ENCODE measurements around the gene KRTAP10-2. TPM values are rescaled to one million over a fixed set of nuclear protein-coding genes. Genes with fewer than 3 reads are reported as not detected.

The KRTAP10-2 gene
- total and polyA plus RNA-seq, 2 of the 4 experiments (the other 2 are of a cell fraction) = not detected

- TF ChIP-seq CTCF (conservative IDR thresholded peaks at IDR 0.05; ENCODE audit: low read depth, low read length) (no peak), CEBPB (IDR thresholded peaks at IDR 0.05; ENCODE audit: low read depth, low read length) (no peak), POLR2A (IDR thresholded peaks at IDR 0.05; ENCODE audit: low read depth, low read length) (no peak)
These were observed 39.4 kb downstream of the KRTAP10-2 start (continued) for GRCh38 chr21:44511938-44512275.

GRCh38 chr21:44511219-44511937 lies 39.9 kb downstream of the KRTAP10-2 start:
- H4K5ac ChIP-seq (ENCODE audit: low read depth, low read length) = no peak overlapping the region
- H2AK5ac ChIP-seq (ENCODE audit: low read depth, low read length) = no peak overlapping the region
- no peak overlapping the region for H2BK120ac ChIP-seq (ENCODE audit: low read depth, low read length)
- in situ Hi-C loops (cut with MboI; ENCODE audit: low sequenced_read_pairs) (loop anchor here (25.0 kb wide), 1 partner anchor 426 kb away; the partner anchor contains the start of gene SLX9), dilution Hi-C loops (cut with HindIII; ENCODE audit: low sequenced_read_pairs, unreplicated experiment) (no loop called here), intact Hi-C loops (cut with micrococcal nuclease) (no loop called here)
- H2BK15ac ChIP-seq (ENCODE audit: low read depth, low read length) = no peak overlapping the region
- no peak overlapping the region for H4K8ac ChIP-seq (ENCODE audit: low read depth in 2 of 2, low read length in 2 of 2)
- no peak overlapping the region for H4K91ac ChIP-seq (ENCODE audit: insufficient read depth, low read depth, low read length)
- H2BK20ac ChIP-seq (ENCODE audit: low read depth, low read length) = no peak overlapping the region
- ChIA-PET POLR2A (ENCODE audit: unreplicated experiment) (no interaction called here), CTCF (no interaction called here)
- H3K79me1 ChIP-seq (ENCODE audit: low read depth in 1 of 2, low read length in 2 of 2) = no peaks in the 10 kb centered on the region
- no peak for DNase-seq
- H3K14ac ChIP-seq (replicated peaks; ENCODE audit: low read depth, low read length) = no peak overlapping the region
- H2AFZ ChIP-seq (replicated peaks; ENCODE audit: low read length, poor library complexity) = no peak overlapping the region
- no peak overlapping the region for H3K27ac ChIP-seq (ENCODE audit: insufficient read depth, low read length)
- no peaks in the 10 kb centered on the region for H3K4me1 ChIP-seq (ENCODE audit: control insufficient read depth, insufficient read depth, low read length)
- no peak overlapping the region for H3K4me3 ChIP-seq (ENCODE audit: insufficient read depth, low read depth, low read length)
- H3K4me2 ChIP-seq (ENCODE audit: low read depth, low read length) = no peak overlapping the region
- no TSS peak for BruUV-seq (replicated peaks)
- no peaks in the 10 kb centered on the region for H4K20me1 ChIP-seq (ENCODE audit: insufficient read depth, low read length)
- no peak overlapping the region for H3K56ac ChIP-seq (ENCODE audit: extremely low read depth, insufficient read depth, low read length)
- H3K4ac ChIP-seq (ENCODE audit: low read depth, low read length) = no peak overlapping the region
- no peaks in the 10 kb centered on the region for H3K36me3 ChIP-seq (ENCODE audit: control insufficient read depth, insufficient read depth, low read length)
- H3K23ac ChIP-seq (ENCODE audit: low read depth, low read length) = no peak overlapping the region
- H3K27me3 ChIP-seq (ENCODE audit: control insufficient read depth, insufficient read depth, low read length) = peaks cover 15% of the 10 kb centered on the region
- no peak overlapping the region for H3K9ac ChIP-seq (ENCODE audit: low read depth, low read length)
- no peak for ATAC-seq (ENCODE audit: low read depth)
- no peak overlapping the region for H2AK9ac ChIP-seq (replicated peaks; ENCODE audit: low read depth, low read length, poor library complexity)
- H3K9me1 ChIP-seq (ENCODE audit: insufficient read depth, low read length) = no peaks in the 10 kb centered on the region
- H2BK5ac ChIP-seq (ENCODE audit: low read depth, low read length, poor library complexity, severe bottlenecking) = no peak overlapping the region
- H3K9me3 ChIP-seq (ENCODE audit: control insufficient read depth, insufficient read depth, low read length) = no peaks in the 10 kb centered on the region; the same call in 1 of the 2 replicates
- 62% methylated on average over 4 of the region's 11 CpGs; no CpG with 5 or more reads in 1 of the 2 experiments for WGBS, 2 experiments (ENCODE audit: extremely low coverage in 2 of 2, insufficient read length in 1 of 2)
- no peak overlapping the region for H3K18ac ChIP-seq (ENCODE audit: low read depth, low read length)
- TF ChIP-seq USF2 (IDR thresholded peaks at IDR 0.05; ENCODE audit: low read depth, low read length) (no peak), MXI1 (IDR thresholded peaks at IDR 0.05; ENCODE audit: borderline replicate concordance, low read depth, low read length) (no peak), MAFK (IDR thresholded peaks at IDR 0.05; ENCODE audit: low read depth, low read length) (no peak), SMC3 (IDR thresholded peaks at IDR 0.05; ENCODE audit: low read depth, low read length) (no peak), MAZ (IDR thresholded peaks at IDR 0.05; ENCODE audit: borderline replicate concordance, low read depth, low read length) (no peak), CEBPB (IDR thresholded peaks at IDR 0.05; ENCODE audit: low read depth, low read length) (no peak), RAD21 (IDR thresholded peaks at IDR 0.05; ENCODE audit: low read length) (no peak), ELK1 (IDR thresholded peaks at IDR 0.05; ENCODE audit: borderline replicate concordance, low read depth, low read length) (no peak), RFX5 (IDR thresholded peaks at IDR 0.05; ENCODE audit: low read depth, low read length) (no peak), POLR2A (IDR thresholded peaks at IDR 0.05; ENCODE audit: low read depth, low read length) (no peak), BHLHE40 (IDR thresholded peaks at IDR 0.05; ENCODE audit: low read depth, low read length) (no peak), FOS (IDR thresholded peaks at IDR 0.05; ENCODE audit: low read depth, low read length) (no peak)

Measured in IMR-90 (cell line).